ES-I3 (cell line): Measurements from ENCODE around the gene LARP4B.
A peak's percentile ranks its signal among the peaks of the same experiment; 100 is the strongest.

ENCODE experiments used
- H3K36me3 ChIP-seq: 2 replicates; pipeline ENCODE4 v1.6.1; 2013; ENCODE audit warnings: mild to moderate bottlenecking, low read length, control low read depth, moderate library complexity; ENCODE audit not compliant: insufficient read depth
- H3K4me1 ChIP-seq: 2 replicates; pipeline ENCODE4 v1.6.1; 2013; ENCODE audit warnings: mild to moderate bottlenecking, control low read depth, low read length; ENCODE audit not compliant: insufficient read depth
- H3K9ac ChIP-seq: 2 replicates; pipeline ENCODE4 v1.6.1; 2013; ENCODE audit warnings: low read depth, mild to moderate bottlenecking, low read length, moderate library complexity
- H3K9me3 ChIP-seq: 2 replicates; pipeline ENCODE4 v1.6.1; 2013; ENCODE audit warnings: mild to moderate bottlenecking, low read length, moderate library complexity; ENCODE audit not compliant: control insufficient read depth, insufficient read depth

The LARP4B gene

GRCh38 chr10:786633-787474, 144.7 kb downstream of the LARP4B start:
- H3K9ac ChIP-seq = no peak overlapping the region
- H3K9me3 ChIP-seq = no peaks in the 10 kb centered on the region
- H3K36me3 ChIP-seq = no peaks in the 10 kb centered on the region
- no peaks in the 10 kb centered on the region for H3K4me1 ChIP-seq

GRCh38 chr10:785861-786214, 145.7 kb downstream of the LARP4B start:
- Histone ChIP-seq H3K36me3 (no peaks in the 10 kb centered on the region), H3K9me3 (no peaks in the 10 kb centered on the region), H3K9ac (no peak overlapping the region), H3K4me1 (no peaks in the 10 kb centered on the region)

GRCh38 chr10:785089-785860, 146.2 kb downstream of the LARP4B start:
- H3K9me3 ChIP-seq = no peaks in the 10 kb centered on the region
- no peaks in the 10 kb centered on the region for H3K4me1 ChIP-seq
- peak overlapping the region; percentile 35; the same call in 1 of the 2 replicates for H3K9ac ChIP-seq
- no peaks in the 10 kb centered on the region for H3K36me3 ChIP-seq

- no peaks in the 10 kb centered on the region for H3K9me3 ChIP-seq
- no peaks in the 10 kb centered on the region for H3K4me1 ChIP-seq
- no peaks in the 10 kb centered on the region for H3K36me3 ChIP-seq
- peak overlapping the region; percentile 35; the same call in 1 of the 2 replicates for H3K9ac ChIP-seq
These were observed 147.0 kb downstream of the LARP4B start for GRCh38 chr10:784403-785088.

- H3K36me3 ChIP-seq = no peaks in the 10 kb centered on the region
- H3K4me1 ChIP-seq = peaks cover 5% of the 10 kb centered on the region; the same call in 1 of the 2 replicates
- no peaks in the 10 kb centered on the region for H3K9me3 ChIP-seq
- no peak overlapping the region for H3K9ac ChIP-seq
These were observed 148.5 kb downstream of the LARP4B start for GRCh38 chr10:782751-783648.

GRCh38 chr10:780536-781524, 150.7 kb downstream of the LARP4B start:
- H3K36me3 ChIP-seq = no peaks in the 10 kb centered on the region
- no peak overlapping the region for H3K9ac ChIP-seq
- no peaks in the 10 kb centered on the region for H3K9me3 ChIP-seq
- H3K4me1 ChIP-seq = peaks cover 5% of the 10 kb centered on the region; the same call in 1 of the 2 replicates

- H3K9me3 ChIP-seq = no peaks in the 10 kb centered on the region
- no peak overlapping the region for H3K9ac ChIP-seq
- peaks cover 5% of the 10 kb centered on the region; the same call in 1 of the 2 replicates for H3K4me1 ChIP-seq
- no peaks in the 10 kb centered on the region for H3K36me3 ChIP-seq
These were observed 152.7 kb downstream of the LARP4B start for GRCh38 chr10:778626-779330.

GRCh38 chr10:777913-778479, 153.5 kb downstream of the LARP4B start:
- no peaks in the 10 kb centered on the region for H3K36me3 ChIP-seq
- H3K4me1 ChIP-seq = peaks cover 5% of the 10 kb centered on the region; the same call in 1 of the 2 replicates
- no peak overlapping the region for H3K9ac ChIP-seq
- H3K9me3 ChIP-seq = no peaks in the 10 kb centered on the region

GRCh38 chr10:776772-777171, 154.7 kb downstream of the LARP4B start:
- no peaks in the 10 kb centered on the region for H3K36me3 ChIP-seq
- no peak overlapping the region for H3K9ac ChIP-seq

GRCh38 chr10:775245-776075, 156.0 kb downstream of the LARP4B start:
- H3K36me3 ChIP-seq = no peaks in the 10 kb centered on the region
- H3K9me3 ChIP-seq = no peaks in the 10 kb centered on the region
- no peak overlapping the region for H3K9ac ChIP-seq
- H3K4me1 ChIP-seq = peaks cover 5% of the 10 kb centered on the region; the same call in 1 of the 2 replicates

More at GRCh38 chr10:776772-777171, 154.7 kb downstream of the LARP4B start:
- Histone ChIP-seq H3K4me1 (peaks cover 5% of the 10 kb centered on the region; the same call in 1 of the 2 replicates), H3K9me3 (no peaks in the 10 kb centered on the region)

GRCh38 chr10:774661-775244, 156.8 kb downstream of the LARP4B start:
- Histone ChIP-seq H3K9me3 (no peaks in the 10 kb centered on the region), H3K4me1 (peaks cover 5% of the 10 kb centered on the region; the same call in 1 of the 2 replicates), H3K36me3 (no peaks in the 10 kb centered on the region), H3K9ac (no peak overlapping the region)
